Keratinocyte (primary cell): Measurements from ENCODE around the gene NOS1AP.

ENCODE experiments used
- EZH2 ChIP-seq: IDR thresholded peaks from one replicate; pipeline ENCODE4 v1.6.1; 2012; ENCODE audit warnings: inconsistent platforms, mild to moderate bottlenecking, low read length, moderate library complexity
- TF ChIP-seq, protein P1 (sequence below), 3 experiments: IDR thresholded peaks in 1 of 3; conservative IDR thresholded peaks in 1 of 3; optimal IDR thresholded peaks in 1 of 3; 2 replicates in 2 of 3; 3 replicates in 1 of 3; pipeline versions ENCODE3 to v1.5.1; 2011; ENCODE audit warnings: low read length in 3 of 3, mild to moderate bottlenecking in 3 of 3, moderate library complexity in 2 of 3, control low read depth in 1 of 3, inconsistent platforms in 1 of 3; ENCODE audit not compliant: insufficient read depth in 2 of 3; ENCODE audit errors: extremely low read depth in 1 of 3

DNA sequence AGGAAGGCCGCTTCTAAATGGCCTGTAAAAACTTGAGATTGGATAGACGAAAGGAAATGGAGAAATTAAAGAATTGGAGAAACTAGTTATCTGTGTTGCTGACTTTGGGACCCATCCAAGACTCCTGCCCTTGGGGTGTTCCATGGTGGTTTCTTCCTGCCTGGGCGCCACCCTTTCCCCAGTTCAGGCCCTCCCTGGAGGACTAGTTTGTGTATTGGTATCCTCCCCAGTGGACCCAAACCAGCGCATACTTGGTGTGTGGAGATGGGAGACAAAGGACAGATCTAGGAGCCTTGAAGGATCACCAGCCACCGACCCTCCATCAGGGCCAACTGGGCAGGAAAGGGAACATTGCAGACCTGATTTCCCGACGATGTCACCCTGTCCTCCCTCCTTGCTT lies 300.1 kb downstream of the NOS1AP start:
- TF ChIP-seq, protein P1, sequence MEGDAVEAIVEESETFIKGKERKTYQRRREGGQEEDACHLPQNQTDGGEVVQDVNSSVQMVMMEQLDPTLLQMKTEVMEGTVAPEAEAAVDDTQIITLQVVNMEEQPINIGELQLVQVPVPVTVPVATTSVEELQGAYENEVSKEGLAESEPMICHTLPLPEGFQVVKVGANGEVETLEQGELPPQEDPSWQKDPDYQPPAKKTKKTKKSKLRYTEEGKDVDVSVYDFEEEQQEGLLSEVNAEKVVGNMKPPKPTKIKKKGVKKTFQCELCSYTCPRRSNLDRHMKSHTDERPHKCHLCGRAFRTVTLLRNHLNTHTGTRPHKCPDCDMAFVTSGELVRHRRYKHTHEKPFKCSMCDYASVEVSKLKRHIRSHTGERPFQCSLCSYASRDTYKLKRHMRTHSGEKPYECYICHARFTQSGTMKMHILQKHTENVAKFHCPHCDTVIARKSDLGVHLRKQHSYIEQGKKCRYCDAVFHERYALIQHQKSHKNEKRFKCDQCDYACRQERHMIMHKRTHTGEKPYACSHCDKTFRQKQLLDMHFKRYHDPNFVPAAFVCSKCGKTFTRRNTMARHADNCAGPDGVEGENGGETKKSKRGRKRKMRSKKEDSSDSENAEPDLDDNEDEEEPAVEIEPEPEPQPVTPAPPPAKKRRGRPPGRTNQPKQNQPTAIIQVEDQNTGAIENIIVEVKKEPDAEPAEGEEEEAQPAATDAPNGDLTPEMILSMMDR (optimal IDR thresholded peaks at IDR 0.05 in 1 of 3, IDR thresholded peaks at IDR 0.05 in 1 of 3, conservative IDR thresholded peaks at IDR 0.05 in 1 of 3; ENCODE audit: extremely low read depth in 1 of 3, insufficient read depth in 2 of 3, low read length in 3 of 3), result no peak
- no peak for TF ChIP-seq EZH2
